ENCODE data around the gene ADAMTSL4. TPM values are rescaled to one million over a fixed set of nuclear protein-coding genes. Genes with fewer than 3 reads are reported as not detected.
A peak's percentile ranks its signal among the peaks of the same experiment; 100 is the strongest.

Gene ADAMTSL4
- total and polyA plus RNA-seq, 2 of the 8 experiments (the other 6 are each of a cell fraction or from before 2014, with no cell fraction given) = 4.2 to 5.4 TPM

DNA sequence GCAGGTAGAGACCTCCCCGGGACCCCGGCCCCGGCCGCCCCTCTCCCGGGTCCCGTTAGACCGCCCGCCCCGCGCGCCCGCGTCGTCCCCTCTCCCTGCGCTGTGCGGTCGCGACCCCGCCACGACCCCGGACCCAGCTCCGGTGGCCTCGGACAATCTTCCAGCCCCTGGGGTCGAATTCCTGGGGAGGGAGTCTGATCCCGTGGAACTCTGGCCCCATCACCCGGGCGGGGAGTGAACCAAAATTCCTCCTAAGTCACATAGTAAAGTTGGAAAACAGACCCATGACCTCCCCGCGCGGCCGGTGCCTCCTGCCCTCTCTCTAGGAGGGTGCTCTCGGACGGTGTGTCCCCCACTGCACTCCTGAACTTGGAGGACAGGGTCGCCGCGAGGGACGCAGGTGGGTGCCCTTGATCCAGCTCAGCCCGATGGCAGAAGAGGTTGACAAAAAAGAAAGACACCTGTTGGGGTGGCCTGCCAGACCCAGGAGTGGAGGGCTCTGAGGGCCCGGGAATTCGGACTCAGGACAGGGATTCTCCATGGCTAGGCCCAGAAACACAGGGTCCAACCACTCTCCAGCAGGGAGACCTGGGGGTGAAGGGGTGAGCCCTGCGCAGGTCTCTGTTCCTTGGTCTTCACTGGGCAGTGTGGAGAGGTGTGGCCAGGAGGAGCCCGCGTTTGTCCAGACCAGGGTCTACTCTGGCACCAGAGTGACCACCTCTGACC is 451 bp downstream of the ADAMTSL4 start:
- 0 out of 2 replicates have a peak overlapping the region, but pooled peaks have one; percentile 41 for H2AK5ac ChIP-seq (ENCODE audit: low read depth, low read length)
- H3K4me3 ChIP-seq (ENCODE audit: extremely low read depth in 1 of 4, insufficient read depth in 2 of 4, low read depth in 3 of 4, low read length in 4 of 4) = peak overlapping the region; percentile 21 to 65 (median 38); a peak in 6 of 8 replicates
- H3K27ac ChIP-seq (ENCODE audit: low read depth, low read length) = no peak overlapping the region
- H3K23ac ChIP-seq (ENCODE audit: insufficient read length) = no peak overlapping the region
- CTCF ChIA-PET (ENCODE audit: partially characterized antibody) = interaction anchor here (0.6 to 6.3 kb wide), 5 partner anchors 11 to 151 kb away, joined by 3 to 65 read pairs (median 21); no protein-coding TSS in a partner anchor
- no peak overlapping the region for H2BK20ac ChIP-seq (ENCODE audit: low read length)
- peak overlapping the region; percentile 78 for H3K4ac ChIP-seq (replicated peaks; ENCODE audit: insufficient read length, low read depth, low read length)
- H4K91ac ChIP-seq (replicated peaks; ENCODE audit: insufficient read length, low read length) = no peak overlapping the region
- H2BK120ac ChIP-seq (replicated peaks; ENCODE audit: low read depth, low read length) = no peak overlapping the region
- no peak overlapping the region for H2BK15ac ChIP-seq (ENCODE audit: low read length)
- no peak for DNase-seq (ENCODE audit: low read depth in 1 of 2, low spot score in 2 of 2)
- H3K9ac ChIP-seq (replicated peaks in 1 of 4; ENCODE audit: extremely low read depth in 1 of 4, low read depth in 3 of 4, low read length in 3 of 4) = no peak overlapping the region
- H2AFZ ChIP-seq (ENCODE audit: low read length) = no peak overlapping the region
- H4K8ac ChIP-seq (ENCODE audit: extremely low read depth, insufficient read depth, low read length) = peak overlapping the region; percentile 83
- WGBS, 2 experiments (ENCODE audit: extremely low coverage in 1 of 2, insufficient coverage in 1 of 2, insufficient read length in 1 of 2, insufficient replicate concordance in 2 of 2, low coverage in 1 of 2, low lambda C conversion rate in 2 of 2, missing lambda C conversion rate in 1 of 2) = 59% methylated on average over 15 of the region's 43 CpGs; no CpG with 5 or more reads in 1 of the 2 experiments
- POLR2A ChIA-PET (ENCODE audit: partially characterized antibody) = interaction anchor here (0.7 to 43.7 kb wide), 9 partner anchors 11 to 436 kb away, joined by 3 to 1380 read pairs (median 9); partner anchors contain the start of genes ANP32E, ENSA, FALEC and MCL1
- H3K36me3 ChIP-seq (ENCODE audit: control insufficient read depth in 2 of 4, insufficient read depth in 4 of 4, low read length in 3 of 4) = no peaks in the 10 kb centered on the region
- H3K4me2 ChIP-seq (ENCODE audit: insufficient read depth in 1 of 2, low read depth in 2 of 2, low read length in 2 of 2) = peak overlapping the region; percentile 96 to 97
- H2BK12ac ChIP-seq (ENCODE audit: low read depth, low read length) = peak overlapping the region; percentile 50; the same call in 1 of the 2 replicates
- H3K14ac ChIP-seq (ENCODE audit: insufficient read length) = no peak overlapping the region
- no peak overlapping the region for H3K56ac ChIP-seq (replicated peaks; ENCODE audit: insufficient read length, low read depth, low read length)
- no peak overlapping the region for H4K5ac ChIP-seq (ENCODE audit: insufficient read length, low read depth, low read length)
- H3K4me1 ChIP-seq (replicated peaks in 1 of 4; ENCODE audit: control insufficient read depth in 3 of 4, insufficient read depth in 4 of 4, low read length in 3 of 4) = peaks cover 2 to 19% (median 11%) of the 10 kb centered on the region in 4 experiments
- peaks cover 5% of the 10 kb centered on the region; the same call in 1 of the 2 replicates for H3K23me2 ChIP-seq (ENCODE audit: low read depth, low read length)
- H3K27me3 ChIP-seq (replicated peaks in 1 of 4; ENCODE audit: control insufficient read depth in 3 of 4, extremely low read depth in 1 of 4, insufficient read depth in 3 of 4, low read length in 3 of 4) = peaks cover 0 to 19% (median 10%) of the 10 kb centered on the region in 4 experiments; a peak in 5 of 7 replicates
- no peak for FAIRE-seq
- H2BK5ac ChIP-seq (ENCODE audit: low read depth, low read length) = no peak overlapping the region
- H3K79me2 ChIP-seq (ENCODE audit: control insufficient read depth in 1 of 2, insufficient read depth in 2 of 2, low read length in 2 of 2) = no peaks in the 10 kb centered on the region
- H3K79me1 ChIP-seq (ENCODE audit: low read depth, low read length) = no peaks in the 10 kb centered on the region
- H3K18ac ChIP-seq (ENCODE audit: extremely low read depth, low read length) = peak overlapping the region; percentile 32; the same call in 1 of the 2 replicates
- no peaks in the 10 kb centered on the region for H3K9me3 ChIP-seq (ENCODE audit: insufficient read depth in 2 of 2, low read depth in 1 of 2, low read length in 1 of 2)
- H4K20me1 ChIP-seq (replicated peaks in 1 of 2; ENCODE audit: control insufficient read depth in 1 of 2, insufficient read depth in 2 of 2, low read length in 2 of 2) = peaks cover 1 to 2% of the 10 kb centered on the region in 2 experiments
- peak; percentile 90 for TF ChIP-seq TEAD4 (IDR thresholded peaks at IDR 0.05; ENCODE audit: low read depth, low read length)
- TF ChIP-seq RAD21 (IDR thresholded peaks at IDR 0.05 in 1 of 2, conservative IDR thresholded peaks at IDR 0.05 in 1 of 2; ENCODE audit: low read depth in 2 of 2, low read length in 2 of 2) = peak; percentile 6 to 32; a peak in 3 of 4 replicates
- TF ChIP-seq, protein P1, sequence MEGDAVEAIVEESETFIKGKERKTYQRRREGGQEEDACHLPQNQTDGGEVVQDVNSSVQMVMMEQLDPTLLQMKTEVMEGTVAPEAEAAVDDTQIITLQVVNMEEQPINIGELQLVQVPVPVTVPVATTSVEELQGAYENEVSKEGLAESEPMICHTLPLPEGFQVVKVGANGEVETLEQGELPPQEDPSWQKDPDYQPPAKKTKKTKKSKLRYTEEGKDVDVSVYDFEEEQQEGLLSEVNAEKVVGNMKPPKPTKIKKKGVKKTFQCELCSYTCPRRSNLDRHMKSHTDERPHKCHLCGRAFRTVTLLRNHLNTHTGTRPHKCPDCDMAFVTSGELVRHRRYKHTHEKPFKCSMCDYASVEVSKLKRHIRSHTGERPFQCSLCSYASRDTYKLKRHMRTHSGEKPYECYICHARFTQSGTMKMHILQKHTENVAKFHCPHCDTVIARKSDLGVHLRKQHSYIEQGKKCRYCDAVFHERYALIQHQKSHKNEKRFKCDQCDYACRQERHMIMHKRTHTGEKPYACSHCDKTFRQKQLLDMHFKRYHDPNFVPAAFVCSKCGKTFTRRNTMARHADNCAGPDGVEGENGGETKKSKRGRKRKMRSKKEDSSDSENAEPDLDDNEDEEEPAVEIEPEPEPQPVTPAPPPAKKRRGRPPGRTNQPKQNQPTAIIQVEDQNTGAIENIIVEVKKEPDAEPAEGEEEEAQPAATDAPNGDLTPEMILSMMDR (IDR thresholded peaks at IDR 0.05; ENCODE audit: control extremely low read depth in 1 of 3, insufficient read depth in 1 of 3, low read depth in 1 of 3, low read length in 3 of 3) = peak in 1 of 3 experiments; percentile 0; a peak in 1 of 4 replicates
- no peak for TF ChIP-seq EGR1 (IDR thresholded peaks at IDR 0.05; ENCODE audit: borderline replicate concordance, low read depth, low read length)
- TF ChIP-seq EZH2 (IDR thresholded peaks at IDR 0.05; ENCODE audit: low read depth, low read length, severe bottlenecking) = peak; percentile 9
- TF ChIP-seq PHF8 (conservative IDR thresholded peaks at IDR 0.05; ENCODE audit: low read depth, low read length) = no peak
- 0 out of 4 replicates have a peak, but pooled peaks of 1 of the 2 experiments have one; percentile 50 for TF ChIP-seq HDAC2 (IDR thresholded peaks at IDR 0.05; ENCODE audit: borderline replicate concordance in 1 of 2, low read depth in 2 of 2, low read length in 2 of 2)
